PFSK-1 (cell line): ENCODE results near the gene ECHS1.

ENCODE experiments used
- FOXP2 ChIP-seq: optimal IDR thresholded peaks from 2 replicates; pipeline ENCODE3; 2011; ENCODE audit warnings: borderline replicate concordance, control low read depth, inconsistent platforms; ENCODE audit not compliant: insufficient read depth; ENCODE audit errors: extremely low read length, extremely low read depth
- POLR2AphosphoS5 ChIP-seq: IDR thresholded peaks from 2 replicates; pipeline ENCODE4 v1.6.1; 2012; ENCODE audit warnings: low read depth, mild to moderate bottlenecking, control low read depth, low read length, moderate library complexity
- REST ChIP-seq, 2 experiments: IDR thresholded peaks; 2 replicates each; pipeline versions ENCODE4 v1.6.1 to v1.8.0; 2011 to 2012; ENCODE audit warnings: low read depth in 2 of 2, low read length in 2 of 2, control low read depth in 1 of 2, inconsistent platforms in 1 of 2, mild to moderate bottlenecking in 1 of 2, moderate library complexity in 1 of 2; ENCODE audit not compliant: insufficient read depth in 1 of 2
- SIN3A ChIP-seq: IDR thresholded peaks from 2 replicates; pipeline ENCODE4 v1.6.1; 2012; ENCODE audit warnings: mild to moderate bottlenecking, low read length, moderate library complexity, borderline replicate concordance; ENCODE audit not compliant: insufficient read depth
- TAF1 ChIP-seq: IDR thresholded peaks from 2 replicates; pipeline ENCODE4 v1.6.1; 2012; ENCODE audit warnings: low read length, control low read depth, borderline replicate concordance; ENCODE audit not compliant: insufficient read depth

GRCh38 chr10:133405272-133405671 lies 32.1 kb upstream of the ECHS1 start:
- TF ChIP-seq TAF1 (no peak), REST (IDR thresholded peaks at IDR 0.05; ENCODE audit: insufficient read depth in 1 of 2, low read depth in 2 of 2, low read length in 2 of 2) (no peak), POLR2AphosphoS5 (no peak), SIN3A (no peak), FOXP2 (no peak)
